Activated CD4-positive, alpha-beta T cell treated with anti-CD3 and anti-CD28 coated beads, Interleukin-2, amount 10 ng/mL, durations not matched to agents 24 days and 14 days (primary cell): ENCODE data around the gene CHD9NB. TPM values are rescaled to one million over a fixed set of nuclear protein-coding genes. Genes with fewer than 3 reads are reported as not detected.
"Not testable (repeated sequence)": the region's sequence is repeated elsewhere in the genome, so short reads cannot be mapped to it uniquely, and the experiment has no call there.

Experiments
- DNase-seq: peaks from one replicate; pipeline ENCODE4 v3.0.0; 2022
- H3K27ac Mint-ChIP-seq: one replicate; pipeline ENCODE4 v1.8.0; 2022; ENCODE audit warnings: mild to moderate bottlenecking, mixed read lengths
- H3K27me3 Mint-ChIP-seq: one replicate; pipeline ENCODE4 v1.8.0; 2022; ENCODE audit warnings: mixed read lengths
- H3K36me3 Mint-ChIP-seq: one replicate; pipeline ENCODE4 v1.8.0; 2022; ENCODE audit warnings: low read depth, mild to moderate bottlenecking, mixed read lengths
- H3K4me1 Mint-ChIP-seq: one replicate; pipeline ENCODE4 v1.8.0; 2021; ENCODE audit warnings: mixed read lengths
- H3K4me3 Mint-ChIP-seq: one replicate; pipeline ENCODE4 v1.8.0; 2022; ENCODE audit warnings: mild to moderate bottlenecking, moderate library complexity, mixed read lengths
- H3K9me3 Mint-ChIP-seq: one replicate; pipeline ENCODE4 v1.8.0; 2021; ENCODE audit warnings: mixed read lengths
- intact Hi-C: fragments of 100-400 bp; cut with micrococcal nuclease; formaldehyde crosslinking; loops from one replicate; pipeline ENCODE4 v1.15.1; 2023
- total RNA-seq: library from RNA; stranded (reverse); gene quantifications from 2 replicates; pipeline ENCODE4 v1.2.3, GENCODE V29; 2022

CHD9NB gene
- total RNA-seq, 1 donor from 2014 or later, result 0.16 TPM

DNA sequence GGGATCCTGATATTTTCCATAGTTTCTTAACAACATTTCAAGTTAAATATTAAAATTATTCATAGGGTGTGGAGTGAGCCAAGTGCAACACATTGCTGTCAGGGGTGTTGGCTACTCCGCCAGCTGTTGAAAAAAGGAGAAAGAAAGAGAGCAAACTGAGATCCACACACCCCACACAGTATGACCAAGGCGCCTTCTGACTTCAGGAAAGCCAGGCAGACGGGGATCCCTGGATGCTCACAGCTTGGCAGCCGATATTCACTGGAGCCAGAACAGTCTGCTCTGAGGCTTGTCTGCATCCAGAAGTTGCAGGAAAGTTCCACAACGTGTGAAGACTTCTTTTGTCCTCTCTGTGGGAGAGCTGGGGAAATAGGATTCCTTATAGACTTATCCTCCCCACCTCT is 9.3 kb downstream of the CHD9NB start:
- peaks cover 13% of the 10 kb centered on the region for H3K27me3 Mint-ChIP-seq
- intact Hi-C loops, result no loop called here
- no peak overlapping the region for H3K4me3 Mint-ChIP-seq

DNA sequence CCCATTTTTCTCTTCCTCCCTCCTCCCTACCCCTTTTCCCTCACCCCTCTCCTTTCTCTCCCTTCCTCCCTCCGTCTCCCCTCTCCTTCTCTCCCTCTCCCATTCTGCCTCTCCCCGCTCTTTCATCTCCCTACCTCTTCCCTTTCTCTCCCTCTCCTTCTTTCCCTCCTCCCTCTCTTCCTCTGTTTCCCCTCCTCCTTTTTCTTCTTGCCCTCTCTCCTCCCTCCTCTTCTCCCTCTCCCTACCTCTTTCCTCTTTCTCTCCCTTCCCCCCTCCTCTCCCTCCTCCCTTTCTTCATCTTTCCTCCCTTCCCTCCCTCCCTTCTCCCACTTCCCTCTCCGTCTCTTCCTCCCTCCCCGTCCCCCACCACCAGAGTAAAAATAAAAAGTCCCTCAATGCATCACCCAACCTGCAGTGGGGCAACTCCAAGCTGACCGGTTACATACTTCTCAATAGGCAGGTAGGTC is 10.4 kb downstream of the CHD9NB start:
- no peaks in the 10 kb centered on the region for H3K36me3 Mint-ChIP-seq
- peaks cover 14% of the 10 kb centered on the region for H3K27me3 Mint-ChIP-seq
- H3K9me3 Mint-ChIP-seq, result no peaks in the 10 kb centered on the region
- DNase-seq, result no peak
- H3K4me3 Mint-ChIP-seq, result no peak overlapping the region
- intact Hi-C loops, result no loop called here
- H3K27ac Mint-ChIP-seq, result no peak overlapping the region
- peaks cover 2% of the 10 kb centered on the region for H3K4me1 Mint-ChIP-seq

More for the DNA sequence above, 9.3 kb downstream of the CHD9NB start:
- no peaks in the 10 kb centered on the region for H3K9me3 Mint-ChIP-seq
- no peaks in the 10 kb centered on the region for H3K36me3 Mint-ChIP-seq
- H3K27ac Mint-ChIP-seq, result no peak overlapping the region
- no peak for DNase-seq
- H3K4me1 Mint-ChIP-seq, result peaks cover 2% of the 10 kb centered on the region

DNA sequence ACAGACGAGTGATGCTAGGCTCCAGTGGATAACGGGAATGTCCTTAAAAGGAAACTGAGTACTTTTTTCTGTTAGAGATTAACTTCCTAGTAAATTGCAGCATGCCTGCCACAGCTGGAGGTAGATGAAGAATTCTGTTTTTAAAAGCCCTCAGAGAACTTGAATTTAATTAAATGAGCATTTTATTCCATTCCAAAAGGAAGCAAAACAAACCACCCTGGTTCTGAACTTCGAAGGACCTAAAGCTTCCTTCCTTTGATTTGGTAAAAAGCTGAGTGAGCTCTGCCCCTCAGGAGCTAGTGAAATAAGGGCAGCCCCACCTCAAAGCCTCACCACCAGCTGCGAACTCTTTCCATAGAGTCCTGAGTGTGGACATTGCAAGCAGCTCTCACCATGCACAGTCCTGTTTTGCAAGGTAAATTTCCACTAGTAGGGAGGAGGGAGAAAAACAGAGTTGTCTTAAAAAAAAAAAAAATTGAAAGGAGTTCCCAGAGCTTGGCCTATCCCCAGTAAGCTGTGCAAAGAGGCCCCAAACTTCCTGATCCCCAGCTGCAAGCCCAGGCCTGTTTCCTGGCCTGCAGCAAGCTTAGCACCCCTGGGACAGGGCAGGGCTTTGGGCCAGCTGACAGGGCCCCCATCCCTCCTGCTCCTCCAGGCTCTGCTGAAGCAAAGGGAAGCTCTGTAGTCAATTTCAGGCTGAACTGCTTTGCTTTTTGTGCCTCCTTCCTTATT is 11.2 kb downstream of the CHD9NB start:
- H3K27me3 Mint-ChIP-seq, result peaks cover 14% of the 10 kb centered on the region
- intact Hi-C loops, result no loop called here
- no peaks in the 10 kb centered on the region for H3K9me3 Mint-ChIP-seq
- no peak overlapping the region for H3K4me3 Mint-ChIP-seq
- no peaks in the 10 kb centered on the region for H3K36me3 Mint-ChIP-seq
- H3K27ac Mint-ChIP-seq, result no peak overlapping the region
- no peak for DNase-seq
- peaks cover 2% of the 10 kb centered on the region for H3K4me1 Mint-ChIP-seq

DNA sequence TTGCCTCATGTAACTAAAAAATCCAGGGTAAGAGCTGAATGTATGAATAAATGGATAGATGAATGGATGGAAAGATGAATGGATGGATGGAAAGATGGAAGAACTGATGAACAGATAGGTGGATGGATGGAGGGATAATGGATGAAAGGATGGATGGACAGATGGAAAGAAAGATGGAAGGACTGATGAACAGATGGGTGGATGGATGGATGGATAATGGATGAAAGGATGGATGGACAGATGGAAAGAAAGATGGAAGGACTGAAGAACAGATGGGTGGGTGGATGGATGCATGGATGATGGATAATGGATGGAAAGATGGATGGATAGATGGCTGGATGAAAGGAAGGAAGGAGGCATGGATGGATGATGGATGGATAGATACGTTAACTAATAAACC is 11.9 kb downstream of the CHD9NB start:
- intact Hi-C loops, result no loop called here
- H3K27ac Mint-ChIP-seq, result no peak overlapping the region
- no peak for DNase-seq
- no peaks in the 10 kb centered on the region for H3K36me3 Mint-ChIP-seq
- no peaks in the 10 kb centered on the region for H3K9me3 Mint-ChIP-seq
- H3K27me3 Mint-ChIP-seq, result peaks cover 11% of the 10 kb centered on the region
- no peak overlapping the region for H3K4me3 Mint-ChIP-seq
- H3K4me1 Mint-ChIP-seq, result peaks cover 2% of the 10 kb centered on the region

GRCh38 chr16:53036711-53037110 is 16.0 kb downstream of the CHD9NB start:
- peaks cover 16% of the 10 kb centered on the region for H3K27me3 Mint-ChIP-seq
- H3K27ac Mint-ChIP-seq, DNase-seq, H3K4me1 Mint-ChIP-seq, H3K9me3 Mint-ChIP-seq, H3K4me3 Mint-ChIP-seq, H3K36me3 Mint-ChIP-seq, intact Hi-C loops: not testable (repeated sequence)

GRCh38 chr16:53036066-53036465 is 16.6 kb downstream of the CHD9NB start:
- peaks cover 20% of the 10 kb centered on the region for H3K27me3 Mint-ChIP-seq
- peaks cover 2% of the 10 kb centered on the region for H3K4me1 Mint-ChIP-seq
- H3K4me3 Mint-ChIP-seq, result no peak overlapping the region
- H3K9me3 Mint-ChIP-seq, result no peaks in the 10 kb centered on the region
- H3K27ac Mint-ChIP-seq, result no peak overlapping the region
- intact Hi-C loops, result no loop called here
- H3K36me3 Mint-ChIP-seq, result no peaks in the 10 kb centered on the region
- no peak for DNase-seq

GRCh38 chr16:53035176-53035942 is 17.3 kb downstream of the CHD9NB start:
- Mint-ChIP-seq H3K9me3 (no peaks in the 10 kb centered on the region), H3K36me3 (no peaks in the 10 kb centered on the region), H3K27ac (no peak overlapping the region), H3K27me3 (peaks cover 15% of the 10 kb centered on the region), H3K4me1 (peaks cover 2% of the 10 kb centered on the region), H3K4me3 (no peak overlapping the region)
- intact Hi-C loops, result no loop called here
- no peak for DNase-seq

- H3K9me3 Mint-ChIP-seq, result no peaks in the 10 kb centered on the region
These were observed 18.4 kb downstream of the CHD9NB start for GRCh38 chr16:53034306-53034705.

GRCh38 chr16:53031323-53031942 is 21.3 kb downstream of the CHD9NB start:
- peaks cover 16% of the 10 kb centered on the region for H3K27me3 Mint-ChIP-seq
- no peaks in the 10 kb centered on the region for H3K36me3 Mint-ChIP-seq
- no peaks in the 10 kb centered on the region for H3K9me3 Mint-ChIP-seq
- no peak overlapping the region for H3K4me3 Mint-ChIP-seq
- intact Hi-C loops, result no loop called here
- peaks cover 2% of the 10 kb centered on the region for H3K4me1 Mint-ChIP-seq
- DNase-seq, result no peak
- H3K27ac Mint-ChIP-seq, result no peak overlapping the region

More at GRCh38 chr16:53034306-53034705, 18.4 kb downstream of the CHD9NB start:
- peaks cover 2% of the 10 kb centered on the region for H3K4me1 Mint-ChIP-seq
- intact Hi-C loops, result no loop called here
- H3K27me3 Mint-ChIP-seq, result peaks cover 15% of the 10 kb centered on the region
- no peaks in the 10 kb centered on the region for H3K36me3 Mint-ChIP-seq
- no peak overlapping the region for H3K4me3 Mint-ChIP-seq
- no peak for DNase-seq
- H3K27ac Mint-ChIP-seq, result no peak overlapping the region

DNA sequence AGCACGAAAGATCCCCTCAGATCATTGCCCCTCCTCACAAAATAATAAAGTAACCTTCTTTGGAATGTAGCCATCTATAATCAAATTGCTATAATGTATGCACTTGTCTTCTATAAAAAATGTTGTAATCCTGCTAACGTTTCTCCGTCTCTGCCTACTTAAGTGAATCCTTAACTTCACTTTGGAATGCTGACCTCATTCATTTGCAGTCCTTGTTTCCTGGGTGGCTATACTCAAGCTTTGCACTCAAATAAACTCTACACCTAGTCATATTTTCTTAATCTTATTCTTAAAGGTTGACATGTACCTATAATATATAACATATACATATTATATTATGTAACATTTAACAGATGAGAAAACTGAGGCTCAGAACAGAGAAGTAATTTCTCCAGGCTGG is 22.7 kb downstream of the CHD9NB start:
- intact Hi-C loops, result no loop called here
- H3K4me1 Mint-ChIP-seq, result peaks cover 2% of the 10 kb centered on the region
- H3K36me3 Mint-ChIP-seq, result no peaks in the 10 kb centered on the region
- no peaks in the 10 kb centered on the region for H3K9me3 Mint-ChIP-seq
- peaks cover 13% of the 10 kb centered on the region for H3K27me3 Mint-ChIP-seq
- no peak for DNase-seq
- H3K4me3 Mint-ChIP-seq, result no peak overlapping the region
- no peak overlapping the region for H3K27ac Mint-ChIP-seq

- intact Hi-C loops, result no loop called here
- Mint-ChIP-seq H3K27ac (no peak overlapping the region), H3K9me3 (no peaks in the 10 kb centered on the region), H3K4me1 (peaks cover 3% of the 10 kb centered on the region), H3K36me3 (no peaks in the 10 kb centered on the region), H3K4me3 (no peak overlapping the region), H3K27me3 (peaks cover 1% of the 10 kb centered on the region)
- DNase-seq, result no peak
These were observed 28.7 kb downstream of the CHD9NB start for GRCh38 chr16:53024045-53024444.

- intact Hi-C loops, result no loop called here
- H3K27me3 Mint-ChIP-seq, result no peaks in the 10 kb centered on the region
- H3K9me3 Mint-ChIP-seq, result no peaks in the 10 kb centered on the region
- H3K4me3 Mint-ChIP-seq, result no peak overlapping the region
- peaks cover 3% of the 10 kb centered on the region for H3K4me1 Mint-ChIP-seq
- no peaks in the 10 kb centered on the region for H3K36me3 Mint-ChIP-seq
- H3K27ac Mint-ChIP-seq, result no peak overlapping the region
- no peak for DNase-seq
These were observed 30.3 kb downstream of the CHD9NB start for GRCh38 chr16:53022374-53022773.

DNA sequence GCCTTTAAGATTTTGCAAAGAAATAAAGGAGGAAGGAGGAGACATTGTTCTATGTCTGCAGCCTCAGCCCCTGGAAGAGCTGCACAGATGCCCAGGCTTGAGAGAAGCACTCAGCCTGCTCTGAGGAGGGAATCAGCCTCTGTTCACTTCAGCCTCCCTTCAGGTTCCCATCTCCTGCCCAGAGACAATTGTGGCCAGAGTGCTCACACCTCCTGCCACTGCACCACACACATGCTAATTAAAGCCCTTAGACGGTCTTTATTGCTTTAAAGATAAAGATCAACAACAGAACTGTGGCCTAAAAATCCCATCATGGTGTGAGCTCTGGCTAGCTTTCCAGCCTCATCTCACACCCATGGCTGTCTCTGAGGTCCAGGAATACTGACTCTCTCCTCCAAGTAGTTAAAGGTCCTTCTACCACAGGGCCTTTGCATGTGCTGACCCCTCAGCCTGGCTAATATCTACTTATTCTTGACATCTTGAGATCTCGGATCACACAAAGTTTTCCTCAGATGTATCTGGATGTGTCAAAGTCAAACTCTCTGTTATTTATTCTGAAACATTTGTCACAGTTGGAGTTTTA is 33.8 kb downstream of the CHD9NB start:
- Mint-ChIP-seq H3K4me1 (peaks cover under 1% of the 10 kb centered on the region), H3K36me3 (no peaks in the 10 kb centered on the region), H3K4me3 (no peak overlapping the region), H3K27ac (no peak overlapping the region), H3K9me3 (no peaks in the 10 kb centered on the region), H3K27me3 (peaks cover 5% of the 10 kb centered on the region)
- intact Hi-C loops, result no loop called here
- no peak for DNase-seq

GRCh38 chr16:53014287-53014686 is 38.4 kb downstream of the CHD9NB start:
- Mint-ChIP-seq H3K4me1 (no peaks in the 10 kb centered on the region), H3K9me3 (no peaks in the 10 kb centered on the region), H3K27ac (no peak overlapping the region), H3K36me3 (no peaks in the 10 kb centered on the region), H3K4me3 (no peak overlapping the region), H3K27me3 (peaks cover 15% of the 10 kb centered on the region)
- no peak for DNase-seq
- intact Hi-C loops, result no loop called here
